Measurements from ENCODE around the gene GBE1.
A peak's percentile ranks its signal among the peaks of the same experiment; 100 is the strongest.
"Not testable (repeated sequence)": the region's sequence is repeated elsewhere in the genome, so short reads cannot be mapped to it uniquely, and the experiment has no call there.

The GBE1 gene

GRCh38 chr3:81760924-81761903 lies at the start of gene GBE1:
TSS of gene GBE1 (minus strand) at chr3:81761645. CDS start at chr3:81761517, 128 bp downstream.
- DNase-seq (ENCODE audit: low read depth): peak; percentile 22

GRCh38 chr3:81808900-81809299 lies 47.5 kb upstream of the GBE1 start:
- DNase-seq (ENCODE audit: low read depth): no peak

GRCh38 chr3:81799403-81799802 lies 38.0 kb upstream of the GBE1 start:
- no peak for DNase-seq (ENCODE audit: low read depth)

GRCh38 chr3:81793410-81793809 lies 32.0 kb upstream of the GBE1 start:
- DNase-seq (ENCODE audit: low read depth): no peak

GRCh38 chr3:81790117-81790516 lies 28.7 kb upstream of the GBE1 start:
- no peak for DNase-seq (ENCODE audit: low read depth)

GRCh38 chr3:81789691-81790090 lies 28.2 kb upstream of the GBE1 start:
- DNase-seq (ENCODE audit: low read depth): no peak

GRCh38 chr3:81788610-81789009 lies 27.2 kb upstream of the GBE1 start:
- DNase-seq (ENCODE audit: low read depth): no peak

GRCh38 chr3:81788044-81788443 lies 26.6 kb upstream of the GBE1 start:
- no peak for DNase-seq (ENCODE audit: low read depth)

- DNase-seq (ENCODE audit: low read depth): no peak
Observed at GRCh38 chr3:81782585-81782984, 21.1 kb upstream of the GBE1 start.

- DNase-seq (ENCODE audit: low read depth): no peak
Observed at GRCh38 chr3:81778678-81779182, 17.3 kb upstream of the GBE1 start.

- DNase-seq (ENCODE audit: low read depth): no peak
Observed at GRCh38 chr3:81776643-81777042, 15.2 kb upstream of the GBE1 start.

- no peak for DNase-seq (ENCODE audit: low read depth)
Observed at GRCh38 chr3:81770710-81771109, 9.3 kb upstream of the GBE1 start.

- DNase-seq (ENCODE audit: low read depth): no peak
Observed at GRCh38 chr3:81769299-81769698, 7.9 kb upstream of the GBE1 start.

GRCh38 chr3:81767250-81767859 lies 5.9 kb upstream of the GBE1 start:
- not testable (repeated sequence) for DNase-seq (ENCODE audit: low read depth)

GRCh38 chr3:81765400-81765799 lies 4.0 kb upstream of the GBE1 start:
- DNase-seq (ENCODE audit: low read depth): no peak

- DNase-seq (ENCODE audit: low read depth): no peak
Observed at GRCh38 chr3:81764665-81765064, 3.2 kb upstream of the GBE1 start.

- DNase-seq (ENCODE audit: low read depth): no peak
Observed at GRCh38 chr3:81764002-81764401, 2.6 kb upstream of the GBE1 start.

GRCh38 chr3:81763001-81763400 lies 1.6 kb upstream of the GBE1 start:
- no peak for DNase-seq (ENCODE audit: low read depth)

GRCh38 chr3:81761904-81762580 lies 597 bp upstream of the GBE1 start:
- no peak for DNase-seq (ENCODE audit: low read depth)

GRCh38 chr3:81760215-81760614 lies 1.2 kb downstream of the GBE1 start:
- no peak for DNase-seq (ENCODE audit: low read depth)

- not testable (repeated sequence) for DNase-seq (ENCODE audit: low read depth)
Observed at GRCh38 chr3:81758771-81759170, 2.7 kb downstream of the GBE1 start.

- no peak for DNase-seq (ENCODE audit: low read depth)
Observed at GRCh38 chr3:81758275-81758674, 3.2 kb downstream of the GBE1 start.

All from CMK (cell line).